ENCODE data around the gene FRA10AC1.

Gene FRA10AC1

GRCh38 chr10:93704451-93704850 lies 2.1 kb upstream of the FRA10AC1 start:
- no peaks in the 10 kb centered on the region for H3K9me3 ChIP-seq (ENCODE audit: control insufficient read depth, insufficient read depth, low read length)
- H3K36me3 ChIP-seq (ENCODE audit: control insufficient read depth, low read length): peaks cover 9% of the 10 kb centered on the region
- no peaks in the 10 kb centered on the region for H3K9me2 ChIP-seq (replicated peaks; ENCODE audit: control insufficient read depth, low read length)
- H3K4me1 ChIP-seq (ENCODE audit: control insufficient read depth, low read length): peaks cover 23% of the 10 kb centered on the region
- H4K20me1 ChIP-seq (ENCODE audit: control insufficient read depth, insufficient read depth, low read depth, low read length): no peaks in the 10 kb centered on the region
- no peak overlapping the region for H3K27ac ChIP-seq (ENCODE audit: low read depth, low read length)
- H3K4me3 ChIP-seq (ENCODE audit: low read length): no peak overlapping the region
- no peaks in the 10 kb centered on the region for H3K27me3 ChIP-seq (ENCODE audit: control insufficient read depth, low read length)
- peaks cover 17% of the 10 kb centered on the region for H3K79me2 ChIP-seq (ENCODE audit: control insufficient read depth, low read length)
- no peaks in the 10 kb centered on the region for H3F3A ChIP-seq (ENCODE audit: control insufficient read depth, insufficient read depth)
- H3K4me2 ChIP-seq (ENCODE audit: low read length): no peak overlapping the region
- TF ChIP-seq CTCF (IDR thresholded peaks at IDR 0.05; ENCODE audit: low read depth, low read length, poor library complexity, severe bottlenecking) (no peak), EZH2phosphoT487 (IDR thresholded peaks at IDR 0.05; ENCODE audit: borderline replicate concordance, low read length) (no peak)

- TF ChIP-seq CTCF (IDR thresholded peaks at IDR 0.05; ENCODE audit: low read depth, low read length, poor library complexity, severe bottlenecking) (no peak), EZH2phosphoT487 (IDR thresholded peaks at IDR 0.05; ENCODE audit: borderline replicate concordance, low read length) (no peak)
- Histone ChIP-seq H3K79me2 (ENCODE audit: control insufficient read depth, low read length) (peaks cover 17% of the 10 kb centered on the region), H3K4me3 (ENCODE audit: low read length) (no peak overlapping the region), H3K9me3 (ENCODE audit: control insufficient read depth, insufficient read depth, low read length) (no peaks in the 10 kb centered on the region), H3K36me3 (ENCODE audit: control insufficient read depth, low read length) (peaks cover 14% of the 10 kb centered on the region), H3K27me3 (ENCODE audit: control insufficient read depth, low read length) (no peaks in the 10 kb centered on the region), H3K27ac (ENCODE audit: low read depth, low read length) (no peak overlapping the region), H3K9me2 (replicated peaks; ENCODE audit: control insufficient read depth, low read length) (no peaks in the 10 kb centered on the region), H4K20me1 (ENCODE audit: control insufficient read depth, insufficient read depth, low read depth, low read length) (no peaks in the 10 kb centered on the region), H3K4me1 (ENCODE audit: control insufficient read depth, low read length) (peaks cover 23% of the 10 kb centered on the region), H3F3A (ENCODE audit: control insufficient read depth, insufficient read depth) (no peaks in the 10 kb centered on the region), H3K4me2 (ENCODE audit: low read length) (no peak overlapping the region)
Observed at GRCh38 chr10:93703841-93704240, 1.4 kb upstream of the FRA10AC1 start.

GRCh38 chr10:93703066-93703465 lies 674 bp upstream of the FRA10AC1 start:
- H3K9me2 ChIP-seq (replicated peaks; ENCODE audit: control insufficient read depth, low read length): no peaks in the 10 kb centered on the region
- peak overlapping the region; percentile 23 for H3K27ac ChIP-seq (ENCODE audit: low read depth, low read length)
- H3K9me3 ChIP-seq (ENCODE audit: control insufficient read depth, insufficient read depth, low read length): no peaks in the 10 kb centered on the region
- H4K20me1 ChIP-seq (ENCODE audit: control insufficient read depth, insufficient read depth, low read depth, low read length): no peaks in the 10 kb centered on the region
- H3K4me2 ChIP-seq (ENCODE audit: low read length): peak overlapping the region; percentile 85
- no peaks in the 10 kb centered on the region for H3K27me3 ChIP-seq (ENCODE audit: control insufficient read depth, low read length)
- peaks cover 17% of the 10 kb centered on the region for H3K79me2 ChIP-seq (ENCODE audit: control insufficient read depth, low read length)
- H3F3A ChIP-seq (ENCODE audit: control insufficient read depth, insufficient read depth): no peaks in the 10 kb centered on the region
- H3K4me1 ChIP-seq (ENCODE audit: control insufficient read depth, low read length): peaks cover 23% of the 10 kb centered on the region
- peaks cover 20% of the 10 kb centered on the region for H3K36me3 ChIP-seq (ENCODE audit: control insufficient read depth, low read length)
- TF ChIP-seq CTCF (IDR thresholded peaks at IDR 0.05; ENCODE audit: low read depth, low read length, poor library complexity, severe bottlenecking): no peak
- TF ChIP-seq EZH2phosphoT487 (IDR thresholded peaks at IDR 0.05; ENCODE audit: borderline replicate concordance, low read length): no peak
- peak overlapping the region; percentile 92 for H3K4me3 ChIP-seq (ENCODE audit: low read length)

- H3K9me3 ChIP-seq (ENCODE audit: control insufficient read depth, insufficient read depth, low read length): no peaks in the 10 kb centered on the region
- peak overlapping the region; percentile 41 for H3K27ac ChIP-seq (ENCODE audit: low read depth, low read length)
Observed at GRCh38 chr10:93701866-93702209, 554 bp downstream of the FRA10AC1 start.

More at GRCh38 chr10:93701866-93702209, 554 bp downstream of the FRA10AC1 start:
- Histone ChIP-seq H3K36me3 (ENCODE audit: control insufficient read depth, low read length) (peaks cover 28% of the 10 kb centered on the region), H4K20me1 (ENCODE audit: control insufficient read depth, insufficient read depth, low read depth, low read length) (no peaks in the 10 kb centered on the region), H3K9me2 (replicated peaks; ENCODE audit: control insufficient read depth, low read length) (no peaks in the 10 kb centered on the region), H3K4me3 (ENCODE audit: low read length) (peak overlapping the region; percentile 92), H3K4me2 (ENCODE audit: low read length) (peak overlapping the region; percentile 85), H3K27me3 (ENCODE audit: control insufficient read depth, low read length) (no peaks in the 10 kb centered on the region), H3K4me1 (ENCODE audit: control insufficient read depth, low read length) (peaks cover 23% of the 10 kb centered on the region), H3F3A (ENCODE audit: control insufficient read depth, insufficient read depth) (no peaks in the 10 kb centered on the region), H3K79me2 (ENCODE audit: control insufficient read depth, low read length) (peaks cover 21% of the 10 kb centered on the region)
- no peak for TF ChIP-seq EZH2phosphoT487 (IDR thresholded peaks at IDR 0.05; ENCODE audit: borderline replicate concordance, low read length)
- TF ChIP-seq CTCF (IDR thresholded peaks at IDR 0.05; ENCODE audit: low read depth, low read length, poor library complexity, severe bottlenecking): no peak
